ENCODE data around the gene CEP63.
"Not testable (repeated sequence)": the region's sequence is repeated elsewhere in the genome, so short reads cannot be mapped to it uniquely, and the experiment has no call there.

Gene CEP63

DNA sequence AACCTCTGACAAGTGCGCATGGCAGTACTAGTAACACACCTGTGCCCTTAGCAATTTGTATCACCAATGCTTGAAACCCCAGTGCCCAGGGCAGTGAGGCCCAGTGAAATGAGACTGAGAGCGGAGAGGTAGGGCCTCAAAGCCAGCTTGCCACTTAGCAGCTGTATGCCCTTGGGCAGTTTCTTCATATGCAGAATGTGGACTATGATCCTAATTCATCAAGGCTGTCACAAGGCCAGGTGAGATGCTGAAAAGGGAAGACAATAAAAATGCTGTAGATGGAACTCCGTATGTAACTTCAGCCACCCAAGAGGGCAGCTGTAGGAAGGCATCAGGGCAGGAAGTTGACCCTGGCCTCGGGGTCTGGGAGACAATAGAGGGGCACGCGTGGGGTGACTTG lies 90.6 kb downstream of the CEP63 start:
- DNase-seq (ENCODE audit: low read depth): no peak

DNA sequence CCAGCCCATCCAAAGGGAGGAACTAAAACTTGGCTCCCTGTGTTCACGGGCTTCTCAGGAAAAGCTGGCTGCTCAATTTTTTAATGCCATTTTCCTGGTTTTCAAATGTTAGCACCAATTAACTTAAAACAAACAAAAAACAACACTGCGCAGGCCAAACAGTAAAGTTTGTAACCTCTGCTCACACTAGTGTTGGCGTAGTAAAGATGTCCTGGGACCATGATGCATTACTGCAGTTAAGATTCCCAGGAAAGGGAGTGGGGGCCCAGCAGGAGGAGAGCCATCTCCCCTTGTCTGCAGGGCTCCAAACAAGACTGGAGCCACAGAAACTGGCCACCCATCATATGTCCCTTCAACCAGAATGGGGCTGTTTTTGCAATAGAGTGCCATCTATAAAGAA lies 91.0 kb downstream of the CEP63 start:
- no peak for DNase-seq (ENCODE audit: low read depth)

DNA sequence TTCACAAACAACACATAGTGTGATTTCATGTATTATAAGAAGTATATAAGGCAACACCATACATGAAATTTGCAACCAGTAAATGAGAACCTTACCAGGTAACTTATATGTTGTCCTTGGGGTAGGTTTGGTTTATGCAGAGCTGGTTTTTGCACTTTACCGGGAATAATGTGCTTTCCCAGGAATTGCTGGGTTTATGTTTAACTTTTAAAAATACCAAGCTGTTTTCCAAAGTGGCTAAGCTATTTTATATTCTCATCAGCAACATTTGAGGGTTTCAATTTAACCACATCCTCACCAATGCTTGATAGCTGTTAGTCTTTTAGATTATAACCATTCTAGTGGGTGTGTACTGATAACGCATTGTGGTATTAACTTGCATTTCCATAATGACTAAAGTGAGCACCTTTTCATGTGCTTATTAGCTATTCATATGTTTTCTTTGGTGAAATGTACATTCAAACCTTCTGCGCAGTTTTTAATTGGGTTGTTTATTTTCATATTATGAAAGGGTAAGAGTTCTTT lies 93.3 kb downstream of the CEP63 start:
- DNase-seq (ENCODE audit: low read depth): no peak

DNA sequence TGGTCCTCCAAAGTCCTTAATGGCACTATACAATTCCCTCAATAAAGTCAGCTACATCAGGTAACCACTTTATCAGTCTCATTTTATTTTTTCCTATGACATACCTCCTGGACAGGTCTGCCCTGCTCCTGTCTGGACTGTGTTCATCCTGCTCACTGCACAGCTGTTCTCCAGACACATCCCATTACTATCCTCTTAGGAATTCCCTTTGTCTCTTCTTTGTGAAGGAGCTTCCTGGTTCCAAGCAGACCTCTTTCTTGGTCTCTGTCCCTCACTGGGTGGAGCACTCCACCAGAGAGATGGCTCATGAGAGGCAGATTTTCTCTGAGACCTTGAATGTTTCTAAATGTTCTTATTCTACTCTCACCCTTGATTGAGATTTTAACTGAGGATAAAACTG lies 104.9 kb downstream of the CEP63 start:
- no peak for DNase-seq (ENCODE audit: low read depth)

DNA sequence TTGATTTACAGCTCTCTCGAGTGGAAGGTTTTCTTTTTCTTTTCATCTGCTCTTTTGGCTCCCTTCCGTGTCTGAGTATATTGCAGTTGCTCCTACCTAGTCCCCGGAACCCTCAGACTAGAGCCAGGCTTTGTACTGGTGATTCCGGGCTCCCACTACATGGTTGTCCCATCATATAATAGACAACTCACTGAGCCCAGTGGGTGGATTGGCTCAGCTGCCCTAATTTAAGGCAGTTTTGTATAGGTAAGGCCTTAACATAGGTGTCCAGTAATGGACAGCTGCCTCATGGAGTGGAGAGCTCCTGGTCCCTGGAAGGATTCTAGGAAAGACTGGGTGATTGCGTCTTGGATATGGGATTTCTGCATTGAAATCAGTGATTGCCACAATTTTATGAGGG lies 106.9 kb downstream of the CEP63 start:
- no peak for DNase-seq (ENCODE audit: low read depth)

DNA sequence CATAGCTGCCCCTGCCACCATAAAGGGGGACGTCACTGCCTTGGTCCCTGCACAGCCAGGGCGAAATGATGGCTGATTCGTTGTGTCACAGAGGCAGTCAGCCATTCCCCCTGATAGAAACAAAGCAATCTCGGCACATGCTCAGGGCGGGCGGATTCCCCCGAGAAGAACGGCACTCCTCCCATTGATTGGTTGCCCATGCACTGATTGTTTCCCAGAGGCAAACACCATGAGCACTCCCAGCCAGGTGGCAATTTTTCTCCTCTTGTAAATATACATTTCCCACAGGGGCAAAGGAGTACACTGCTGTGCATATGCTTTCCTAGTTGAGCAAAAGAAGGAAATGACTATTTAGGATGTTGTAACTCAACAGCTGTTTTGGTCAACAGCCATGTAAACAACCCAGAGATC lies 108.5 kb downstream of the CEP63 start:
- DNase-seq (ENCODE audit: low read depth): no peak

DNA sequence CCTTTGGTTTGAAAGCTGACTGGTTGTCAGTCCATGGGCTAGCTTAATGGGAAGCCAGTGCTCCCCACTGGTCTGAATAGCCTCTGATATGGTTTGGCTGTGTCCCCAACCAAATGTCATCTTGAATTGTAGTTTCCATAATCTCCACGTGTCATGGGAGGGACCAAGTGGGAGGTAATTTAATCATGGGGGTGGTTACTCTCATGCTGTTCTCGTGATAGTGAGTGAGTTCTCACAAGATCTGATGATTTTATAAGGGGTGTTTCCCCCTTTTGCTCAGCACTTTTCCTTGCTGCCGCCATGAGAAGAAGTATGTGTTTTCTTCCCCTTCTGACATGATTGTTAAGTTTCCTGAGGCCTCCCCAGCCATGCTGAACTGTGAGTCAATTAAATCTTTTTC lies 109.1 kb downstream of the CEP63 start:
- not testable (repeated sequence) for DNase-seq (ENCODE audit: low read depth)

DNA sequence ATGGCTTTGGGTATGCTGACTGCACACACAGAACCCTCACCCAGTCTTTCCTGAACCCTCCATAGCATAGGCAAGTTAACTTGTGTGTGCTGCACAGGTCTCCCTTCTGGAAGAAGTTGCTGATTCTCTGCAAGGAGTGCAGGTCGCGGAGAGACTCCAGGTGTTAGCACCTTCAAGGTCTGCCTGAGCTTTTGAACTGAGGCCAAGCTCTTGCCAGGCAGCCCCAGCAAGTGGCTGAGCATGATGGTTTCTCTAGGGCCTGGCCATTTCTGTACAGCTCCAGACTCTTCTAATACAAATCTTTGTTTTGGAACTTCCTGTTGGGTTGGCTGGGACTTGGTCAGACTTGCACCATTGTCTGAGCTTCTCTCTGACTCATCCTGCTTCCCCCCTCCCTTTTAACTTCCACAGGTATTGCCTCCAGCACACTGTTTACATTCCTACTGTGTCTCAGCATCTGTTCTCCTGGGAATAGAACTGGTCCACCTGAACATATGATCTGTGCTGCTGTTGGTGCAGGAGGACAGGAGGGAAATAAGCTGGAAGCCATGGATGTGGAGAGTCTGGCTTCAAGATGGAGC lies 111.6 kb downstream of the CEP63 start:
- no peak for DNase-seq (ENCODE audit: low read depth)

DNA sequence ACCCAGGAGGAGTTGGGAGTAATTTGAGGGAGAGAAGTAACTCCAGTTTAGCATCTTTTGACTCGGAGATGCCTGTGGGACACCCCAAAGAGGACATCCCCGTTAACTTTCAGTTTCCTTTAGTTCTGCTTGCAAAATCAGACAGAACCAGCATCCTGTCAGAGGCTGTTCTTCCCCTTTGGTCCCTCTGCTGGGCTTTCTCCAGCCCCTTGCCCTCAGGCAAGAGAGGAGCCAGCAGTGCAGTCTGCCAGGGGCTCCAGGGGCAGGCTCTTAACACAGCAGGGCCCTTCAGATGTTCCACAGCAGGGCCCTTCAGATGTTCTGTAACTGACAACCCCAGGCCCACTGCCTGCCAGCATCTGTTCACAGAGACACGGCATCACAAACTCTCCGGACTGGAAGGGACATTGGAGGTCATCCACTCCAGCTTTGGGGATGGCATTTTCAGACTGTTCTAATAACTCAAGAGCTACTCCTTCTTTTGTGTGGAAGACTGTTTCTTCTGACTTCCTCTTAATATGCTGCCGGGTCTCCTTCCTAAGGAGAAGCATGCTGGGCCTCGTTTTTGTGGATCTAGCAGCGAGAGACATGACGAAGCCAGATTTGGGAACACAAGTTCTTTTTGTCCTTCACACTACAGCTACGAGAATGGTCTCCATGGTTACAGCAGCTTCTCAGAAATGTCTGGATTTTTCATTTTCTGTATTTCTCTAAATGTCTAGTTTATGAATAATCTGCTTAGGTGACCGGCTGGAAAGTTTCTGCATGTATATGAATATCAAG lies 113.1 kb downstream of the CEP63 start:
- no peak for DNase-seq (ENCODE audit: low read depth)

DNA sequence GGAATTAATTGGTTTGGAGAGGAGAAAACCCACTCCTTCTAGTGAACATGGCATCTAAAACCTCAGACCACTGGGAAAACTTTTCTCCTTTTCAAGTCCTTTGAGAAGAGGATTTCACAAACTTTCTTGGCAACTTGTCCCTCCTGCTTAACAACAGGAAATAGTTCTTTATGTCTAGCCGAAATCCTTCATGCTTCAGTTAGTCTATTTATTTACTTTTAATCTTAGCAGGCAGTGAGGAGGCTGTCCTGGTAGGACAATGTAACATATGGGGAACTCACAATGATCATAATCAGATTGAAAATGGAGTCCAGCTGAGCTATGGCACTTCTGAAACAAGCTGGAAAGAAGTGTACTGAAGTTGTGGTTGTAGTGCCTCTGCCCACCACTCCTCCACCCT lies 114.3 kb downstream of the CEP63 start:
- no peak for DNase-seq (ENCODE audit: low read depth)

DNA sequence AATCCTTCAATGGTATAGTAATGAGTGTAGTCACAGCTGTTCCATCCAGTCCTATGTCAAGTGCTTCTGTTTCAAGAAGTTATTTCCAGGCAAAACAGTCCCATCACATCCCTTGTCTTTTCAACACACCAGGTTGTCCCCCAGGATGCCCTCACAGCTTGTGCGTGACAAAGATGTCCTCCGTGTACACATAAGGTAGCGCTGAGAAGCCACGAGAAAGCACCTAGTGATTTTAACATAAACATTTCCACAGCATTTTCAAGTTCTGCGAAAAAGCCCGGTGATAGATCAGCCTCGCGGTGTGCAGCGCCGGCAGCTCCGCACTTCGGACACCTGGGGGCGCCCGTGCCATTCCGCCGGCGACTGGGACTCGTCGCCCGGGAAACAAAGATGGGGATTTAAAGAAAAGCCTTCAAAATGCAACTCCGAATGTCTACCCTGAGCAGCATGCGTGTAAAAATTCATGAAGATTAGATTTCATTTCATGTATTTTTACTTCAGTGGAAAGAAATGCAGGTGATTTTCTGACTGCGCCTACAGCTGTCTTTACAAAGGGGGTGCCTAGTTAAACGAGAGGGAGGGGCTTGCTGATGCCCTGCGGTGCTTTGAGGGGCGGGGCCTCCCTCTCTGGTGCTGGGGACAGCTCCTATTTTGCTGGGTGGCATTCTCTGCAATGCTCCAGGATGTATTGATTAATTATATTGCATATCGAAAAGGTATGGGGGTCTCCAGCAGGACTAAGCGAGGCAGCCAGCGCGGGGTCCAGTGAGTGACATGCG lies 115.0 kb downstream of the CEP63 start:
- peak; percentile 73 for DNase-seq (ENCODE audit: low read depth)

DNA sequence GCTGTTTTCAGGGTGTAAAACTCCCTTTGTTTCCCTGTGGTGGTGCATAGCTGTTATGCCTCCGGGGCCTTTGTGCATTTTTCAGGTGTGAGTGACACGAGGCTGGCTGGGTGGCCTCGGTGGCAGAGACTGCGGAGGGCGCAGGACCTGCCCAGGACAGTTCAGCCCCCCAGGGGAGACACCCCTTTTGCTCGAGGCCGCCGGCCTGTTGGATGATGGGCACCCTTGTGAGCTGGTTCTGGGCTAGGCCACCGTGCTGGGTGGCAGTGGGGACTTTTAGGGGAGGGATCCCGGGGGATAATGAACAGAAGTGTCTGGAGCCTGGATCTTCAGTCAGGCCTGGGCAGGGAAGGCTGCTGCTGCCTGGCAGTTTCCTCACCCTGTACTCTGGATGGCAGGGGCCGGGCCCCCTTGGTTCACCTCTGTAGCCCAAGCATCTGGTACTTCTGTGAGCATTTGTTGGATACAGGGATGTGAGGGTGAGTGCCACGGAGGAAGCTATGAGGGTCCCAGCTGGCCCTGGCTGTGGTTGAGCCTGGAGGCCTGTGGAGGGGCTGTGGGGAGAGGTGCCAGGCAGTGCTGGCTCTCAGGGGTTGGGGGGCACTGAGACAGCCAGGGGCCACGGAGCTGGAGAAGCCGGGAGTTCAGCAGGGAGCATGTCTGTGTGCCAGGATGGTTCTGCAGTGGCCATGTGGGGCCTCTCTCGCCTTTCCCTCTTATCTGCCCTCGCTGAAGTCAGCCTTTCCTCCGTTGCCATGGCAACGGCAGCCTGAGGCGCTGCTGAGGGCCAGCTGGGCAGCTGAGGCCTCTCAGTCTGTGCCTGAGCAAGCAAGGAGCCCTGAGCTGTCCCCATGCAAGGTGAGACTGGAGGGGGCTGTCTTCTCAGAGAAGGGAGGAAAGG lies 115.9 kb downstream of the CEP63 start:
- DNase-seq (ENCODE audit: low read depth): peak; percentile 52

DNA sequence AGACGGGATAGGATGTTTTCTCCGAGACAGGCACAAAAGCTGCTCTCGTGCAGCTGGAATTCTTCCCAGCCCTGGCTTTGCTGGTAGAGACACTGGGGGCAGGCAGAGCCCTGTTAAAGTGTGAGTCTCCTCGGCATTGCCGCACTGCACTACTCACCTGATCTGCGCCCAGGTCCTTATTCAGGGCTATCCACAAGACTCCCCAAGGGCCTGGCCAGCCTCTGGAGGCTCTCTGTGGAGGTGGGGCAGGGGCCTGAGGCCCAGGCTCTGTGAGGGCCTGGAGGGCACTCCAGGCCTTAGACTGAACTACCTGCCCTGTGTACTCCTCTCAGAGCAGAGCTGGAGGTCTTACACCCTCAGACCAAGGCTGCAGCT lies 116.6 kb downstream of the CEP63 start:
- DNase-seq (ENCODE audit: low read depth): no peak

DNA sequence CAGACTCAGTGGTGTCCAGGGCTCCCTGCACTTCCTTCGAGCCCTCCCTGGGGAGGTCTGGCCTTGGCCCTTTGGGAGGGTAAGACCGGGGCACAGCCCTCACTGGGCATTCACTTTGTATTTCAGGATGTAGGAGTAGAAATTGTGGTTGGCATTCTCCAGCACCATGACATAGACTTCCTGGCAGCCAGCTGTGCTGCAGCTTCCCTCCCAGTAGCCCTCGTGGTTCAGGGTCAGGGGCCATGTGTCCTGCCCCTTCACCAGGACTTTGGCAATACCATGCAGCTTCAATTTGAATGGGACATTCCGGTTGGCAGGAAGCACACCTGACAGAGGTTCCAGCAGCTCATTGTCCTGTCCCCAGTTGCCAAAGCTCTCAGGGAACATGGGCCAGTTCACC lies 117.6 kb downstream of the CEP63 start:
- DNase-seq (ENCODE audit: low read depth): no peak

DNA sequence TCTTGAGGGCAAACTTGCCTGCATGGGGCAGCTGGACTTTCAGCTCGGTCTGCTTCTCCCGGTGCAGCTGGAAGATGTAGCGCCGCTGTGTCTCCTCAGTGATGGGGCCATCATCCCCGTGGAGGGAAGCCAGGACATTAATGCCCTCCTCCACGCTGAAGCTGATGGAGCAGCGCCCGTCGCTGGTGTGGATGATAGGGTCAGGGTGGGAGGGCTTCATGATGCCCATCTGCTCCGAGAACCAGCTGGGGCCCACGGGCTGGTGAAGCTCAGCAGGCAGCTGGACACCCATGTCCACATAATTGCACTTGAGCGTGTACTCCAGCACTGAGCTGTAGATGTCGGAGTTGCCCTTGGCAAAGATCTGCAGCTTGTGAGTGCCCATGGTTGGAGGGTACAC lies 118.1 kb downstream of the CEP63 start:
- DNase-seq (ENCODE audit: low read depth): no peak

DNA sequence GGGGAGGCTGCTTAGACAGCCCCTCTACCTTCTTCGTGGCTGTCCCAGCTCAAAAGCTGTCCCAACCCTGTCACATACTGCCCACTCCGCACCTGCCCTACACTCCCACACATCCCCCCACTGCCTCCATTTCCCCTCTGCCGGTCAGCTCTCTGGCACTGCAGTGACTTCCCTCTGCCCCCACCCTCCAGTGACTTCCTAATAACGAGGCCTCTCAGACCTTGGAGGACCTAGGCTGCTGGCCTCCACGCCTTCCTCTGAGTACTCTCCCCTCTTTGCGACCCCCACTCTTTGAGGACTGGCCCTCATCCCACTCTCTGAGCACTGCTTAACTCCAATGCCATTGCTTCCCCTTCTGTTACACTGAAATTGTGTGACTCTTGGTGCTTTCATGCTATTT lies 119.7 kb downstream of the CEP63 start:
- DNase-seq (ENCODE audit: low read depth): no peak

DNA sequence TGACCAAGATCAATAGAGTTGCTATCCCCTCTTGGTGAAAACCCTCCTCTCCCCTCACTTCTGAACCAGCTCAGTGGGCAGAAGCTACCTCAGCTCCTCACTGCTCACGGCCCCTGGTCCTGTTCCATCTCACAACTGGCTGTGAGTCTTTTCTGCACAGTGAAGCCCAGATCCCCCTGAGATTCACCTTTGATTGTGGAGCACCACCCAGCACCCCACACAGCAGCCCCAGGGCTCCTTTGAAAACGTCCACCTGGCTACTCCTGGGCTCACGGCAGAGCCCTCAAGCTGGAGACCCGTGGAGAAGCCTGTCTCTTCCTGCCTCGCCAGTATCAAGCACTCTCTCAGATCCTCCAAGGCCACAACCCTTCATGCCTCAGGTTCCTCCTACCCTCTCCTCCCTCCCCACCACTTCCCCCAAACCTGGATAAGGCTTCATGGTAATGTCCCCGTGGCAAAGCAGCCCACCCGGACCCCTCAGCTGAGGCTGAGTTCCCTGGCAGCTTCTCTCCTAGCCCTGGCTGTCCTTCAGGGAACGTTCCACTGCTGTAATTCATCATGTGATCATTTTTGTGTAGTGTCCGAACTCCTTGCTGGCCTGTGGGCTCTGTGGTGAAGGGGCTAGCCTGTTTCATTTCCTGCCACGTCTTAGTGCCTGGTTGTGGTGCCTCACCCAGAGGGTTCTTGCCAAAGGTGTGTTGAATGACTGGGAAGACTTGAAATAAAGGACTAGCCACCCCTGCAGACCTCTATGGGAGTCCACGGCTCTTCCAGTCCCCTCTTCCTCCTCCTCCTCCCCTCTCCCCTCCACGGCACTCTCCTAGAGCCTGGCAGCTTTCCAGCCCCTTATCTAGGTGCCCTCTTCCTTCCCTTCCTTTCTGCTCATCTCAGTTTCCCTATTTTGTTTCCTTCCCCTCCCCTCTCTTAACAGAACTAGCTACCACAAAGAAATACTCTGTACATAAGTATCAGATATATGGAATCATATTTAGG lies 120.5 kb downstream of the CEP63 start:
- no peak for DNase-seq (ENCODE audit: low read depth)

DNA sequence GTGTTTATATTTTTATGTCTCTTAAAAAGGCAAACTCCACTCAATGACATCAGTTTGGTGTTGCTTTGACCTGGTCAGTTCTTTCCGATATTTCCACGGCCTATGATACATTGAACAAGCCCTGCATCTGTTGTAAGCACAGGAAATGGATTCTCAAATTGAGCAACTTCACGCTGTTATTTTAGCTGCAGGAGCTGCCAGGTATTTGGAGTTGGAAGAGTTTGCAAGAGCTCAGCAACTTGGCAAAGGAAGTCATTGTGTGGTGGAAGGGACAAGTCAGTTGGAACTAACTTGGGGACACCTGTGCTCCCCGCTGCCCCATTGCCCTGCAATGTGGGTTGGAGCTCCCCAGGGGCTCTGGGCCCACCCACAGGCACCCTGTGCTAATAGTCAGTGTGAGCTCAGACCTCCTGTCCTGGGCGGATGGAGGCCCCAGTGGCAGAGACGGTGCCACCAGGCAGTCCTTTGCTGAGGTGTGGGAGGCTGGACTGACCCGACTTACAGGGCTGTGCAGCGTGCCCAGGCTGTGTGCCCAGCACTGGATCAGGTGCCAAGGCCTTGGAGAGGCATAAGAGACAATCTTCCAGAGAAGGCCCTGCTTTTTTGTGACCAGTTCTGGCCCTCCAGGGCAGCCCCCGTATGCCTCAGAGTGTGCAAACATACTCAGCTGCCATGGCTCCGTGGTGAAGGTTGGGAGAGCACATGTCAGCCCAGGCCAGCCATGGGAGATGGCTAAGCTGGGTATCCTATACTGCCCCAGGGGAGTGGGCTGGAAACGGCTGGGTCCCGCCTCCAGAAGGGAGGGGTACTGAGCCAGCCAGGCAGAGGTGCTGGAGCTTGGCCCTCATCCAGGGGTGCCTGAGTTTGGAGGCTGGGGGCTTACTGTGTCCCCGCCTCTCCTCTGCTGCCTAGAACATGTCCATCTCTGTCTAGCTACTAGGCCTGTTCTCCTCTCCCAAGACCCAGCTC lies 121.5 kb downstream of the CEP63 start:
- DNase-seq (ENCODE audit: low read depth): no peak

DNA sequence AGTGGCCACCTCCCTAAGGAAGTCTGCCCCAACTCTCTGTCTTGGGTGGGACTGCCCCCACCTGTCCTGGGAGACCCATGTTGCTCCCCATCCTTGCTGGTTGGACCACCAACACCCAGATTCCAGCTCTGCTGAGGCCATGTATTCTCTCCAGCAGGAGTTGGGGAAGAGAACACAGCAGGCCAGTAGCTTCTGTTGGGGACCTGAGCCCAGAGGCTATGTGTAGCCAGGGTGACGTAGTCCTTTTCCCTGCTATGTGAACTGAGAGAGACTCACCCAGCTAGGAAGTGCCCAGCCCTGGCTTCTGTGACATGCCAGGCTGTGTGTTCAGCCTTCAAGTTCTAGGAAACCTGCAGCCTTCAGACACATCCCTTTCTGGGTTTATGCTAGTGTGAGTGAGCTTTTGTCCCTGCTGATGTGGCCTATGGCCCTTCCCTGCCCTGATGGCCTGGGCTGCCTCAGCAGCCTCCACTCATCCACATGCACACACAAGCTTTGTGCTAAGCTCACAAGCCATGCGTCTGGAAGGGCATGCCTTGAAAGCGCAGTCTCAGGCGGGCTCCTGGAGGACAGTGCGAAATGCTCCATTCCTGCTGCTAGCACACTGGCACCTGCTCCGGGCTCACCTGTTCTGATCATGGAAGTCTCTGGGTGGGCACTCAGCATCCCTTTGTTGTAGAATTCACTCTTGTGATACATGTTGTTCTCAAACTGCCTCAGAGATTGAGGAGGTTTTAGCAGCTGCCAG lies 122.3 kb downstream of the CEP63 start:
- DNase-seq (ENCODE audit: low read depth): no peak

Data from ELR (cell line).